ENCODE data around the gene TRAF3.

Gene TRAF3

DNA sequence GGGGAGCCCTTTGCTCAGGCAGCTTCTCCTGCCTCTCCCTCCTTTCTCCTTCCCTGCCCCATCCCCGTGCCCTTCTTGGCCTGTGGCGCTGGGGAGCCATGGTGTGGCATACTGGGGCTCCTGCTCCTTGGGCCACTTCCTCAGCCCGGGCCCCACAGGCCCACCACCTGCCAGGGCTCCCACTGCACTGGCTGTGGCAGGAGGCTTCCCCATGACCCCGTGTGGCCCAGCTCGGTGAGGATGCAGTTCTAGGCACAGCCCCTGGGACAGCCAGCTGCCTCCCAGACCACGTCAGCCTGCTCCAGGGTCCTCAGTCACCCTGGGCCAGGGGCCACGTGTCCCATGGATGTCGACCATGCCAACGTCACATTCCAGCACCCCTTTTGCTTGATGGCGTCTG lies 132.2 kb downstream of the TRAF3 start:
- no peak overlapping the region for H2BK12ac ChIP-seq (ENCODE audit: low read length)

DNA sequence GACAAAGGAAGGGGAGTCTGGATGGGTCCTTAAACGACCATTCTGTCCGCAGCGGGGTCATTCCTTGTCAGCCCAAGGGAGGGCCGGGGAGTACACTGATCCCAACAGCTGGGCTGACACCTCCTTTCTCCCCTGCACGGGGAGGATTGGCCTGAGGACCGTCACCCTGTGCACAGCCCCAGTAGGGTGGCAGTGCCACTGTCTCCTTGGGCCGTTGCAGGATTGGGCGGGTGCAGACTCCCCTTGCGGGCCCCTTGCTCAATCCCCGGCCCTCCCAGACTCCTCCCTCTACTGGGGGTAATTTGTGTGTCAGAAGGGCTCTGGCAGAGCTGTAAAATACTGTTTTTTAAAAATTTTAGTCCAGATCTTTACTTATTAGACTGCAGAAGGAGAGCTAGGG lies 132.7 kb downstream of the TRAF3 start:
- peaks cover 14% of the 10 kb centered on the region for H3K9me3 ChIP-seq (ENCODE audit: insufficient read depth, low read depth, low read length)
- H3K18ac ChIP-seq (ENCODE audit: low read length), result no peak overlapping the region
- H3K4me1 ChIP-seq (ENCODE audit: control insufficient read depth in 1 of 2, insufficient read depth in 2 of 2, low read length in 2 of 2), result peaks cover 0 to 9% of the 10 kb centered on the region in 2 experiments
- no peak overlapping the region for H2BK12ac ChIP-seq (ENCODE audit: low read length)
- peaks cover 15 to 16% of the 10 kb centered on the region in 2 experiments for H3K36me3 ChIP-seq (ENCODE audit: control insufficient read depth in 1 of 2, insufficient read depth in 2 of 2, low read length in 2 of 2)
- no peak overlapping the region for H2AK5ac ChIP-seq (ENCODE audit: low read length)
- H3K27ac ChIP-seq (ENCODE audit: low read depth, low read length), result no peak overlapping the region
- H3K4me3 ChIP-seq (ENCODE audit: low read depth, low read length), result no peak overlapping the region
- H4K8ac ChIP-seq (ENCODE audit: low read depth, low read length), result no peak overlapping the region
- H3K14ac ChIP-seq (ENCODE audit: low read length), result no peak overlapping the region
- no peak overlapping the region for H3K23ac ChIP-seq (ENCODE audit: low read length)
- H4K12ac ChIP-seq (ENCODE audit: low read depth, low read length), result no peak overlapping the region
- DNase-seq, result no peak
- H3K79me1 ChIP-seq (ENCODE audit: low read length), result no peaks in the 10 kb centered on the region
- no CpG with 5 or more reads among the region's 10 CpGs for WGBS (ENCODE audit: extremely low coverage, insufficient coverage, insufficient read length)
- H4K91ac ChIP-seq (ENCODE audit: low read depth, low read length), result no peak overlapping the region
- no peaks in the 10 kb centered on the region for H3K79me2 ChIP-seq (ENCODE audit: control insufficient read depth, insufficient read depth, low read length, poor library complexity)
- no peak overlapping the region for H3K4me2 ChIP-seq (ENCODE audit: low read length)
- H2BK5ac ChIP-seq (ENCODE audit: low read depth, low read length, poor library complexity), result no peak overlapping the region
- H2AFZ ChIP-seq (ENCODE audit: insufficient read depth, low read length, poor library complexity), result no peak overlapping the region
- no peak overlapping the region for H2BK120ac ChIP-seq (ENCODE audit: insufficient read depth, low read length, poor library complexity)
- H3K27me3 ChIP-seq (ENCODE audit: insufficient read depth, low read length), result no peaks in the 10 kb centered on the region
- no peak overlapping the region for H3K9ac ChIP-seq (ENCODE audit: low read length)
- H3K4ac ChIP-seq (ENCODE audit: low read depth, low read length), result no peak overlapping the region

More for the DNA sequence above, 132.2 kb downstream of the TRAF3 start:
- H4K8ac ChIP-seq (ENCODE audit: low read depth, low read length), result no peak overlapping the region
- no peak overlapping the region for H2BK5ac ChIP-seq (ENCODE audit: low read depth, low read length, poor library complexity)
- H2BK120ac ChIP-seq (ENCODE audit: insufficient read depth, low read length, poor library complexity), result no peak overlapping the region
- no peak overlapping the region for H2AFZ ChIP-seq (ENCODE audit: insufficient read depth, low read length, poor library complexity)
- no peak overlapping the region for H3K18ac ChIP-seq (ENCODE audit: low read length)
- no peak for DNase-seq
- H3K79me1 ChIP-seq (ENCODE audit: low read length), result no peaks in the 10 kb centered on the region
- H4K12ac ChIP-seq (ENCODE audit: low read depth, low read length), result no peak overlapping the region
- H3K4me3 ChIP-seq (ENCODE audit: low read depth, low read length), result peak overlapping the region; percentile 18
- H4K91ac ChIP-seq (ENCODE audit: low read depth, low read length), result no peak overlapping the region
- no peak overlapping the region for H3K4me2 ChIP-seq (ENCODE audit: low read length)
- H3K27ac ChIP-seq (ENCODE audit: low read depth, low read length), result no peak overlapping the region
- no peak overlapping the region for H3K23ac ChIP-seq (ENCODE audit: low read length)
- H2AK5ac ChIP-seq (ENCODE audit: low read length), result no peak overlapping the region
- H3K27me3 ChIP-seq (ENCODE audit: insufficient read depth, low read length), result no peaks in the 10 kb centered on the region
- no CpG with 5 or more reads among the region's 10 CpGs for WGBS (ENCODE audit: extremely low coverage, insufficient coverage, insufficient read length)
- peaks cover 14% of the 10 kb centered on the region for H3K9me3 ChIP-seq (ENCODE audit: insufficient read depth, low read depth, low read length)
- H3K4me1 ChIP-seq (ENCODE audit: control insufficient read depth in 1 of 2, insufficient read depth in 2 of 2, low read length in 2 of 2), result peaks cover 0 to 9% of the 10 kb centered on the region in 2 experiments
- no peak overlapping the region for H3K4ac ChIP-seq (ENCODE audit: low read depth, low read length)
- H3K36me3 ChIP-seq (ENCODE audit: control insufficient read depth in 1 of 2, insufficient read depth in 2 of 2, low read length in 2 of 2), result peaks cover 15 to 16% of the 10 kb centered on the region in 2 experiments
- H3K79me2 ChIP-seq (ENCODE audit: control insufficient read depth, insufficient read depth, low read length, poor library complexity), result no peaks in the 10 kb centered on the region
- H3K9ac ChIP-seq (ENCODE audit: low read length), result no peak overlapping the region
- H3K14ac ChIP-seq (ENCODE audit: low read length), result no peak overlapping the region

DNA sequence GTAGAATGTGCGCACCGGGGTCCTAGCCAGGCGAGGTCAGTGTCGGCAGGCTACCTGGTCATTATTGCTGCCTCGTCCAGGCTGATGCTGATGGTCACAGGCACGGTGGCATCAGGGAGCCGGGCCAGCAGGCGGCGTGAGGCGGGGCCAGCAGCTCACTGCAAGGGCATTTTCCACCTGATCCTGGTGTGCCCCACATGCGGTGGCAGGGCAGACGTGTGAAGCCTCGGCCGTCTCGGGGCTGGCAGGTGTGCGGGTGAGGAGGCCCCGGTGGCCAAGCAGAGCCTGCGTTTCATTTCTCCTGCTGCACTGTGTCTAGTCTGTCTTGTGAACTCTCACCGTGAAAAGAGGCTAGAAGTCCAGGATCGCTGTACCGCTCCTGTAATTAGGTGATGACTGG lies 133.2 kb downstream of the TRAF3 start:
- Histone ChIP-seq H2BK120ac (ENCODE audit: insufficient read depth, low read length, poor library complexity) (no peak overlapping the region), H3K79me2 (ENCODE audit: control insufficient read depth, insufficient read depth, low read length, poor library complexity) (no peaks in the 10 kb centered on the region), H3K18ac (ENCODE audit: low read length) (no peak overlapping the region), H3K36me3 (ENCODE audit: control insufficient read depth in 1 of 2, insufficient read depth in 2 of 2, low read length in 2 of 2) (peaks cover 10 to 11% of the 10 kb centered on the region in 2 experiments), H3K14ac (ENCODE audit: low read length) (no peak overlapping the region), H2BK12ac (ENCODE audit: low read length) (no peak overlapping the region), H4K8ac (ENCODE audit: low read depth, low read length) (no peak overlapping the region), H2AK5ac (ENCODE audit: low read length) (no peak overlapping the region), H3K23ac (ENCODE audit: low read length) (no peak overlapping the region), H3K9me3 (ENCODE audit: insufficient read depth, low read depth, low read length) (peaks cover 11% of the 10 kb centered on the region), H3K4ac (ENCODE audit: low read depth, low read length) (no peak overlapping the region), H3K4me1 (ENCODE audit: control insufficient read depth in 1 of 2, insufficient read depth in 2 of 2, low read length in 2 of 2) (peaks cover 0 to 9% of the 10 kb centered on the region in 2 experiments), H2AFZ (ENCODE audit: insufficient read depth, low read length, poor library complexity) (no peak overlapping the region), H4K91ac (ENCODE audit: low read depth, low read length) (no peak overlapping the region), H3K4me2 (ENCODE audit: low read length) (no peak overlapping the region), H3K27ac (ENCODE audit: low read depth, low read length) (no peak overlapping the region), H3K4me3 (ENCODE audit: low read depth, low read length) (peak overlapping the region; percentile 0), H3K79me1 (ENCODE audit: low read length) (no peaks in the 10 kb centered on the region), H3K27me3 (ENCODE audit: insufficient read depth, low read length) (no peaks in the 10 kb centered on the region), H3K9ac (ENCODE audit: low read length) (no peak overlapping the region), H4K12ac (ENCODE audit: low read depth, low read length) (no peak overlapping the region), H2BK5ac (ENCODE audit: low read depth, low read length, poor library complexity) (no peak overlapping the region)
- WGBS (ENCODE audit: extremely low coverage, insufficient coverage, insufficient read length), result no CpG with 5 or more reads among the region's 21 CpGs
- DNase-seq, result no peak

DNA sequence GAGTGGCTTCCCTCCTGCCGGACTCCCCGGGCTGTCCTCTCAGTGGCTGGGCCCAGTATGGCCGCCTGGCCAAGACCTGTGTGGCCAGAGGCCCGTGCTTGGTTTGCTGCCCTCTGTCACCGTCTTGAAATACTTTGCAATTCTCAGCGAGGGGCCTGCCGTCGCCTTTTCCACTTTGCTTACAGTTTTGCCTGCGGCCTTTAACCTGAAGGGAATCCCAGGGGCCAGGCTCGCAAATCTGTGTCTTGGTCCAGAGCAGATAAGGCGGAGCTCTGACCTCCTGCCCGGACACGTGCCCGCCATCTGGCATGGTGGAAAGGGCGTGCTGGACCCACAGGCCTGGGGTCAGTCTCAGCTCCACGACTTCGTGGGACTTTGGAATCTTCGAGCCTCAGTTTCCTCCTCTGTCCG lies 134.3 kb downstream of the TRAF3 start:
- H2BK12ac ChIP-seq (ENCODE audit: low read length), result no peak overlapping the region
- H3K4ac ChIP-seq (ENCODE audit: low read depth, low read length), result no peak overlapping the region
- no peaks in the 10 kb centered on the region for H3K79me2 ChIP-seq (ENCODE audit: control insufficient read depth, insufficient read depth, low read length, poor library complexity)
- H3K14ac ChIP-seq (ENCODE audit: low read length), result no peak overlapping the region
- no peak overlapping the region for H4K8ac ChIP-seq (ENCODE audit: low read depth, low read length)
- WGBS (ENCODE audit: extremely low coverage, insufficient coverage, insufficient read length), result no CpG with 5 or more reads among the region's 19 CpGs
- DNase-seq, result peak; percentile 69 to 87
- no peaks in the 10 kb centered on the region for H3K27me3 ChIP-seq (ENCODE audit: insufficient read depth, low read length)
- no peak overlapping the region for H3K4me2 ChIP-seq (ENCODE audit: low read length)
- peaks cover 0 to 9% of the 10 kb centered on the region in 2 experiments for H3K4me1 ChIP-seq (ENCODE audit: control insufficient read depth in 1 of 2, insufficient read depth in 2 of 2, low read length in 2 of 2)
- H3K23ac ChIP-seq (ENCODE audit: low read length), result no peak overlapping the region
- H4K12ac ChIP-seq (ENCODE audit: low read depth, low read length), result no peak overlapping the region
- H3K36me3 ChIP-seq (ENCODE audit: control insufficient read depth in 1 of 2, insufficient read depth in 2 of 2, low read length in 2 of 2), result peaks cover 9 to 10% of the 10 kb centered on the region in 2 experiments
- no peak overlapping the region for H4K91ac ChIP-seq (ENCODE audit: low read depth, low read length)
- H3K9ac ChIP-seq (ENCODE audit: low read length), result no peak overlapping the region
- H2BK120ac ChIP-seq (ENCODE audit: insufficient read depth, low read length, poor library complexity), result no peak overlapping the region
- no peaks in the 10 kb centered on the region for H3K79me1 ChIP-seq (ENCODE audit: low read length)
- no peak overlapping the region for H2BK5ac ChIP-seq (ENCODE audit: low read depth, low read length, poor library complexity)
- no peak overlapping the region for H2AK5ac ChIP-seq (ENCODE audit: low read length)
- no peak overlapping the region for H2AFZ ChIP-seq (ENCODE audit: insufficient read depth, low read length, poor library complexity)
- H3K4me3 ChIP-seq (ENCODE audit: low read depth, low read length), result no peak overlapping the region
- H3K18ac ChIP-seq (ENCODE audit: low read length), result no peak overlapping the region
- H3K9me3 ChIP-seq (ENCODE audit: insufficient read depth, low read depth, low read length), result peaks cover 11% of the 10 kb centered on the region
- H3K27ac ChIP-seq (ENCODE audit: low read depth, low read length), result no peak overlapping the region
